Naive B cell (primary cell): Measurements from ENCODE around the gene RNPC3. TPM values are rescaled to one million over a fixed set of nuclear protein-coding genes. Genes with fewer than 3 reads are reported as not detected.
"Not testable (repeated sequence)": the region's sequence is repeated elsewhere in the genome, so short reads cannot be mapped to it uniquely, and the experiment has no call there.

Experiments used
- ATAC-seq, 2 donors: fragments of 150-1000 bp; cut with Tn5 transposase; 2 replicates each; pipeline ENCODE4 v1.10.0; 2021; ENCODE audit warnings: low read depth in 2 of 2, mild to moderate bottlenecking in 2 of 2, moderate library complexity in 2 of 2
- DNase-seq: peaks from one replicate; pipeline ENCODE4 v3.0.0; 2022
- H3K27ac Mint-ChIP-seq, 6 donors: one replicate each; pipeline ENCODE4 v1.8.0; 2020 to 2022; ENCODE audit warnings: mild to moderate bottlenecking in 6 of 6, mixed read lengths in 6 of 6, moderate library complexity in 5 of 6, inconsistent platforms in 2 of 6
- H3K27me3 Mint-ChIP-seq, 3 donors: one replicate each; pipeline ENCODE4 v1.8.0; 2021 to 2022; ENCODE audit warnings: mixed read lengths in 3 of 3, mild to moderate bottlenecking in 1 of 3
- H3K36me3 Mint-ChIP-seq, 2 donors: one replicate each; pipeline ENCODE4 v1.8.0; 2020 to 2022; ENCODE audit warnings: mixed read lengths in 2 of 2, inconsistent platforms in 1 of 2, mild to moderate bottlenecking in 1 of 2
- H3K4me1 Mint-ChIP-seq, 3 donors: one replicate each; pipeline ENCODE4 v1.8.0; 2020 to 2022; ENCODE audit warnings: mixed read lengths in 3 of 3, inconsistent platforms in 1 of 3, mild to moderate bottlenecking in 1 of 3, moderate library complexity in 1 of 3
- H3K4me3 Mint-ChIP-seq, 8 donors: one replicate each; pipeline ENCODE4 v1.8.0; 2020 to 2022; ENCODE audit warnings: mild to moderate bottlenecking in 8 of 8, mixed read lengths in 8 of 8, moderate library complexity in 8 of 8, inconsistent platforms in 2 of 8
- H3K9me3 Mint-ChIP-seq, 7 donors: one replicate each; pipeline ENCODE4 v1.8.0; 2020 to 2022; ENCODE audit warnings: mixed read lengths in 7 of 7, mild to moderate bottlenecking in 5 of 7, inconsistent platforms in 2 of 7, moderate library complexity in 1 of 7
- polyA plus RNA-seq, 6 donors: library from polyadenylated mRNA; unstranded; fragments of 300-500 nt; fragmentation: Illumina TruSeq; gene quantifications; one replicate each; pipeline ENCODE4 v1.2.3, GENCODE V29; 2021; ENCODE audit warnings: low read depth in 6 of 6

RNPC3 gene
- polyA plus RNA-seq, 6 donors from 2014 or later, result 8.1 to 29.8 (median 24.8) TPM

DNA sequence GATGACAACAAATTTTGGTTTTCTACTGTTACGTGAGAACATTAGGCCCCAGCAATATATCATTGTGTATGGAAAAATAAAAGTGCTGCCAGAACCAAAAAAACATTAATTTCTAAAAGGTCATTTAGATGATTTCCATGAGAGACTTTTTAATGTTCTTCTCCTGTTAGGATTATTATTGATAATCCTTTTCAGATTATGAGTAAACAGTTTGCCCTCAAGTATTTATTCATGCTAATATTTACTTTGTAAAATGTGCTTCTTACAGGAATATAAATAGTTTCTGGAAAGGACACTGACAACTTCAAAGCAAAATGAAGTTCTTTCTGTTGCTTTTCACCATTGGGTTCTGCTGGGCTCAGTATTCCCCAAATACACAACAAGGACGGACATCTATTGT, 45.8 kb downstream of the RNPC3 start, which contains the start of gene AMY2B:
Gene AMY2B (plus strand): TSS at position 301 of the 400 bp plus-strand sequence. CDS start 14 bp downstream, at position 315.
- peaks cover under 1 to 11% of the 10 kb centered on the region in 2 donors for H3K36me3 Mint-ChIP-seq
- not testable (repeated sequence) for ATAC-seq, H3K9me3 Mint-ChIP-seq, DNase-seq, H3K4me1 Mint-ChIP-seq, H3K27me3 Mint-ChIP-seq, H3K27ac Mint-ChIP-seq, H3K4me3 Mint-ChIP-seq

DNA sequence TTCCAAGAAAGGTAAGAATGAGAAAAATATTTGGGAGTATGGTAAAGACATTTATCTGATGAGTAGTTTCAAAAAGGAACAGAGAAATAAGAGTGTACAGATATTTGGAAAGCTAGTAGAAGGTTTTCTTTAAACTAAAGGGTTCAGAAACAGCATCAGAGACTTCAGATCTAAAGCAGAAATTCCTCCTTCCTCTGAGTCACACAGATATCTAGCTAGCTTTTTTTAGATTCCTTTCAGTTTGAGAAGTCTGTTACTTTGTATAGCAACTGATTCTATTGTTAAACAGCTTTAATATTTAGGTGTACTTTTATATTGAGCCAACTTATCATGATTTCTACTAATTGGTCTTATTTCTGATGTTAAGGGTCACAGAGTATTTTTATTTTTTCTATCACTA, 50.6 kb downstream of the RNPC3 start:
- no peak for DNase-seq
- peaks cover 7 to 11% of the 10 kb centered on the region in 2 donors for H3K36me3 Mint-ChIP-seq

DNA sequence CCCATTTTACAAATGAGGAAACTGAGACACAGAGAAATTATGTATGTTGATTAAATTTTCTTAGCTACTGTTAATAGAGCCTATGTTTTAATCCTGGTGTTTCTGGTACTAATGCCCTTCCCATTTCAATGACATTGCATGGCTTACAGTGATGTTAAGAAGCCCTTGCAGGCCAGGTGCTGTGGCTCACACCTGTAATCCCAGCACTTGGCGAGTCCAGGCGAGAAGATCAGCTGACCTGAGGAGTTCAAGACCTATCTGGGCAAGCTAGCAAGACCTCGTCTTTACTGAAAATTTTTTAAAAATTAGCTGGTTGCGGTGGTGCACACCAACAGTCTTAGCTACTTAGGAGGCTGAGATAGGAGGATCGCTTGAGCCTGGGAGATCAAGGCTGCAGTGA, 51.3 kb downstream of the RNPC3 start:
- not testable (repeated sequence) for H3K4me1 Mint-ChIP-seq, H3K9me3 Mint-ChIP-seq, ATAC-seq, H3K27ac Mint-ChIP-seq, H3K4me3 Mint-ChIP-seq, DNase-seq, H3K27me3 Mint-ChIP-seq
- H3K36me3 Mint-ChIP-seq, result peaks cover 7 to 11% of the 10 kb centered on the region in 2 donors

More for the DNA sequence above, 50.6 kb downstream of the RNPC3 start:
- Mint-ChIP-seq H3K4me1 (no peaks in the 10 kb centered on the region), H3K9me3 (no peaks in the 10 kb centered on the region), H3K4me3 (no peak overlapping the region), H3K27me3 (no peaks in the 10 kb centered on the region), H3K27ac (no peak overlapping the region)
- ATAC-seq, result no peak

DNA sequence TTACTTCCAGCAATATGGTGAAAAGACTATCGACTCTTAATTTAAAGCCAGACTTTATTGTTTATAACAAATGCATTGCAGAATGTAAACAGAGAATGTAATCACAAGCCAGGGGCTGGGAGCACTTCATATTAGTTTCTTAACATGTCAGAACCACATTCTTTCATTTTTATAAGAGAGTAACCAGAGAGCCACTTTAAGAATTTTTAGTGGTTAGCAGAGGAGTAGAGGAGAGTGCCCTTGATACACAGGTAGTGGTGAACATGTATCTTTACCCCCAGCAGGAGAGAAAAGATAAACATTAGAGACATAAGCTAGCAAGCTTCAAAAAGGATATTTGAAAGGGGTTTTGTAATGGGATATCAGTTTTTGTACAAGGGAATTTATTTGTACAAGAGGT, 57.0 kb downstream of the RNPC3 start:
- peaks cover 0 to 6% (median 5%) of the 10 kb centered on the region in 7 donors for H3K9me3 Mint-ChIP-seq
- no peaks in the 10 kb centered on the region for H3K27me3 Mint-ChIP-seq
- H3K36me3 Mint-ChIP-seq, result no peaks in the 10 kb centered on the region
- H3K27ac Mint-ChIP-seq, result no peak overlapping the region
- ATAC-seq (no peak), DNase-seq (no peak)
- no peak overlapping the region for H3K4me3 Mint-ChIP-seq
- no peaks in the 10 kb centered on the region for H3K4me1 Mint-ChIP-seq

DNA sequence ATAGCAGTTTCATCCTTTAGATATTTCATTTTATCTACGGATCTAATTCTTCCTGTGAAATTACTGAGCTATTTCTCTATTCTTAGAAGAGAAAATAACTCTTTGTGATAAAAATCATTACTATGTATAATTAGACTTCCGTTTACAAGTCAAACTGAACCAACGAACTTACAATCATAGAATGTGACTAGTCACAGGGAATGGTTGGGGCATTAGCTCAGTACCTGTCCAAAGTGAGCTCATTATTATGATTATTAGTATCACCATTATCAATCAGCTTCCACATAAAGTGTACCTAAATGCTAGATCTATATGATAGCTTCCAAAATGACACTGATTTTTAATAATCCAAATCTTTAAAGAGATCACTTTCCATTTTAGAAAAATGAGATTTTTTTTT, 58.4 kb downstream of the RNPC3 start:
- no peak overlapping the region for H3K27ac Mint-ChIP-seq
- H3K27me3 Mint-ChIP-seq, result no peaks in the 10 kb centered on the region
- no peak for ATAC-seq
- H3K36me3 Mint-ChIP-seq, result peaks cover 0 to 5% of the 10 kb centered on the region in 2 donors
- H3K4me3 Mint-ChIP-seq, result no peak overlapping the region
- H3K9me3 Mint-ChIP-seq, result peaks cover 0 to 19% (median 8%) of the 10 kb centered on the region in 7 donors
- no peaks in the 10 kb centered on the region for H3K4me1 Mint-ChIP-seq
- no peak for DNase-seq

DNA sequence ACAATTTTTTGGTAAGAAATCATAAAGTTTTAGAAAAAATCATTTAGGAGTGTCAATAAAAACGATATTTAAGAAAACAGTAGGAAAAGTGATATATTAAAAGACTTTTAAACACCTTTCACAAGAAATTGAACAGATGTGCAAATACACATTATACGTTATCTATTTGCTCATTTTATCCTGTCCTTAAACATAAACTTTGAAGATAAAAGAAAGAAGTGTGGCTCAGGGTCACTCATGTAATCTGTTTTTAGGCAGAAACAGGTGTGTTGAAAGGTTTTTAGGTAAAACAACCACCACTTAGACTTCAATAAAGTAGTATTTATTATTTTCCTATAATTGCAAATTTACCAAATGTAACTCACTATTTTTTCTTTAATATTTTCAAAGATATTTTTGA, 59.0 kb downstream of the RNPC3 start:
- DNase-seq (no peak), ATAC-seq (no peak)
- Mint-ChIP-seq H3K36me3 (peaks cover 0 to 8% of the 10 kb centered on the region in 2 donors), H3K4me3 (no peak overlapping the region), H3K27ac (no peak overlapping the region), H3K27me3 (no peaks in the 10 kb centered on the region), H3K4me1 (no peaks in the 10 kb centered on the region), H3K9me3 (peaks cover 3 to 26% (median 14%) of the 10 kb centered on the region in 7 donors)

DNA sequence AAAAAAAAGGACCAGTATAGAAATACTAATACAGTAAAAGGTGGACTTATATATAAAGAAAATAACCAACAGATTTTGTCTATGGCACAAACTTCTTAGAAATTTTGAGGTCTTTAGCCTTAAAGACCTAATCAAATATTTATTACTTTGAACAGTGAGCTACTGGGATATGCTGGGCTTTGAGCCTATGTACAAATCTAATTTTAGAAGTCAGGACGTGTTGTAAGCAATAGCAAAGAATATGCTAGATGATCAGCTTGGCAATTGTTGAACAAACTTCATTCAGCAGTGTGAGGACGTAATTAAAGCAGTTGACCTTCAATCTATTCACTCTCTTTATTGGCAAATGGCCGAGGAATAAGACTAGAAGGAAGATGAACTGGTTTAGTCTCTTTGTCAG, 77.2 kb downstream of the RNPC3 start:
- H3K27me3 Mint-ChIP-seq, DNase-seq, H3K9me3 Mint-ChIP-seq, H3K4me3 Mint-ChIP-seq, H3K4me1 Mint-ChIP-seq, ATAC-seq, H3K36me3 Mint-ChIP-seq, H3K27ac Mint-ChIP-seq: not testable (repeated sequence)

Other genes with a start within 250 kb of the RNPC3 start
- 1 to 10 TPM in 4 of 6 donors, under 1 TPM in 1, not detected in 1; 0.70 to 2.7 (median 1.9) TPM for gene AMY2B, start 45.9 kb downstream of the RNPC3 start, polyA plus RNA-seq
- not detected for gene AMY2A, start 91.7 kb downstream of the RNPC3 start, polyA plus RNA-seq
- not detected for gene AMY1A, start 130.1 kb downstream of the RNPC3 start, polyA plus RNA-seq
- gene AMY1B, start 170.5 kb downstream of the RNPC3 start, polyA plus RNA-seq, result not detected
- gene AMY1C, start 224.2 kb downstream of the RNPC3 start, polyA plus RNA-seq, result not detected